Stomach (tissue), 4 donors: ENCODE data around the gene OR4P4.

Experiments used
- EP300 ChIP-seq: sonication (generic); formaldehyde crosslinking; IDR thresholded peaks from one replicate; pipeline ENCODE4 v1.6.1; 2017; ENCODE audit warnings: antibody characterized with exemption
- POLR2A ChIP-seq, 4 donors: fragments of 450-650 bp; IDR thresholded peaks; one replicate each; pipeline ENCODE4 v1.6.1; 2016; ENCODE audit warnings: antibody characterized with exemption in 4 of 4, control low read depth in 2 of 4, mild to moderate bottlenecking in 1 of 4, moderate library complexity in 1 of 4
- TF ChIP-seq, protein P1 (sequence below), 7 experiments: fragments of 450-650 bp in 4 of 7; fragments of 200-600 bp in 3 of 7; sonication (generic) in 3 of 7; IDR thresholded peaks; one replicate each; pipeline ENCODE4 v1.5.1; 2016 to 2019; ENCODE audit warnings: antibody characterized with exemption in 7 of 7, control low read depth in 2 of 7, mild to moderate bottlenecking in 1 of 7

DNA sequence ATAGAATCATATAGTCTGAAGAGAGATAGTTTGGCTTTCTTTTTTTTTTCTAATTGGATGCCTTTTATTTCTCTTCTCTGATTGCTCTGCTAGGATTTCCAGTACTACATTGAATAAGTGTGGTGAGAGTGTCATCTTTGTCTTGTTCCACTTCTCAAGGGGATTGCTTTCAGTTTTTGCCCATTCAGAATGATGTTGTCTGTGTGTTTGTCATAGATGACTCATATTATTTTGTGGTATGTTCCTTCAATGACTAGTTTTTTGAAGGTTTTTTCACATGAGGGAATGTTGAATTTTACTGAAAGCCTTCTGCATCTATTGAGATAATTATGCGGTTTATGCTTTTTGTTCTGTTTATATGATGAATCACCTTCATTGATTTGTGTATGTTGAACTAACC lies 10.4 kb upstream of the OR4P4 start:
- TF ChIP-seq EP300 (no peak), POLR2A (IDR thresholded peaks at IDR 0.05) (no peak)
- TF ChIP-seq, protein P1, sequence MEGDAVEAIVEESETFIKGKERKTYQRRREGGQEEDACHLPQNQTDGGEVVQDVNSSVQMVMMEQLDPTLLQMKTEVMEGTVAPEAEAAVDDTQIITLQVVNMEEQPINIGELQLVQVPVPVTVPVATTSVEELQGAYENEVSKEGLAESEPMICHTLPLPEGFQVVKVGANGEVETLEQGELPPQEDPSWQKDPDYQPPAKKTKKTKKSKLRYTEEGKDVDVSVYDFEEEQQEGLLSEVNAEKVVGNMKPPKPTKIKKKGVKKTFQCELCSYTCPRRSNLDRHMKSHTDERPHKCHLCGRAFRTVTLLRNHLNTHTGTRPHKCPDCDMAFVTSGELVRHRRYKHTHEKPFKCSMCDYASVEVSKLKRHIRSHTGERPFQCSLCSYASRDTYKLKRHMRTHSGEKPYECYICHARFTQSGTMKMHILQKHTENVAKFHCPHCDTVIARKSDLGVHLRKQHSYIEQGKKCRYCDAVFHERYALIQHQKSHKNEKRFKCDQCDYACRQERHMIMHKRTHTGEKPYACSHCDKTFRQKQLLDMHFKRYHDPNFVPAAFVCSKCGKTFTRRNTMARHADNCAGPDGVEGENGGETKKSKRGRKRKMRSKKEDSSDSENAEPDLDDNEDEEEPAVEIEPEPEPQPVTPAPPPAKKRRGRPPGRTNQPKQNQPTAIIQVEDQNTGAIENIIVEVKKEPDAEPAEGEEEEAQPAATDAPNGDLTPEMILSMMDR (IDR thresholded peaks at IDR 0.05): no peak
